ENCODE measurements around the gene PLEKHD1.

DNA sequence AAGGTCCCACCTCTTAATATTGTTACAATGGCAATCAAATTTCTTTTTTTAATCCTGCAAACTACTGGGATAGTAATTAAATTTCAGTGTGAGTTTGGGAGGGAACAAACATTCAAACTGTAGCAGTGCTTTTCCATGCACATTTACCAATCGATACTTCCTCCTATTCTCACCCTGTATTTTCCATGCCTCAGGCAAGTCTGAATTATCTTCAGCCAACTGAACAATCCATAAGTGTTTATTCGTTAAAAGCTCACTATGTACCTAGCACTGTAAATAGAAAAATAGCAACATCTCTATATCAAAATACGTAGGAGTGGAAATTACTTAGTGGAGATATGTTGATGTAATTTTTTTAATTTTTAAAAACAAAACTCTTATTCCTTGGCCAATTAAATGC, 46.6 kb downstream of the PLEKHD1 start:
- TF ChIP-seq, protein P1, sequence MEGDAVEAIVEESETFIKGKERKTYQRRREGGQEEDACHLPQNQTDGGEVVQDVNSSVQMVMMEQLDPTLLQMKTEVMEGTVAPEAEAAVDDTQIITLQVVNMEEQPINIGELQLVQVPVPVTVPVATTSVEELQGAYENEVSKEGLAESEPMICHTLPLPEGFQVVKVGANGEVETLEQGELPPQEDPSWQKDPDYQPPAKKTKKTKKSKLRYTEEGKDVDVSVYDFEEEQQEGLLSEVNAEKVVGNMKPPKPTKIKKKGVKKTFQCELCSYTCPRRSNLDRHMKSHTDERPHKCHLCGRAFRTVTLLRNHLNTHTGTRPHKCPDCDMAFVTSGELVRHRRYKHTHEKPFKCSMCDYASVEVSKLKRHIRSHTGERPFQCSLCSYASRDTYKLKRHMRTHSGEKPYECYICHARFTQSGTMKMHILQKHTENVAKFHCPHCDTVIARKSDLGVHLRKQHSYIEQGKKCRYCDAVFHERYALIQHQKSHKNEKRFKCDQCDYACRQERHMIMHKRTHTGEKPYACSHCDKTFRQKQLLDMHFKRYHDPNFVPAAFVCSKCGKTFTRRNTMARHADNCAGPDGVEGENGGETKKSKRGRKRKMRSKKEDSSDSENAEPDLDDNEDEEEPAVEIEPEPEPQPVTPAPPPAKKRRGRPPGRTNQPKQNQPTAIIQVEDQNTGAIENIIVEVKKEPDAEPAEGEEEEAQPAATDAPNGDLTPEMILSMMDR (IDR thresholded peaks at IDR 0.05): no peak
- no peak for TF ChIP-seq POLR2A (IDR thresholded peaks at IDR 0.05)

All from right lobe of liver (tissue), 4 donors.